HAP-1 (cell line): Measurements from ENCODE around the gene NEIL1.
A peak's percentile ranks its signal among the peaks of the same experiment; 100 is the strongest.
"Not testable (repeated sequence)": the region's sequence is repeated elsewhere in the genome, so short reads cannot be mapped to it uniquely, and the experiment has no call there.

Experiments
- DNase-seq, 2 experiments: peaks; one replicate each; pipeline ENCODE4 v3.0.0-alpha.2; 2016 to 2020; ENCODE audit warnings: low spot score in 2 of 2
- H3K27me3 ChIP-seq: fragments of 250-450 bp; sonication (Bioruptor Pico); 2 replicates; pipeline ENCODE4 v1.5.1; 2020; ENCODE audit warnings: low read depth, mild to moderate bottlenecking, moderate library complexity
- H3K36me3 ChIP-seq: fragments of 250-450 bp; sonication (Bioruptor Pico); replicated peaks from 2 replicates; pipeline ENCODE4 v1.5.1; 2020; ENCODE audit warnings: mild to moderate bottlenecking
- H3K4me1 ChIP-seq: fragments of 250-450 bp; sonication (Bioruptor Pico); 2 replicates; pipeline ENCODE4 v1.5.1; 2020; ENCODE audit warnings: mild to moderate bottlenecking
- H3K4me3 ChIP-seq: fragments of 250-450 bp; sonication (Bioruptor Pico); 2 replicates; pipeline ENCODE4 v1.5.1; 2020; ENCODE audit warnings: mild to moderate bottlenecking, moderate library complexity
- H3K9me3 ChIP-seq: fragments of 250-450 bp; sonication (Bioruptor Pico); 2 replicates; pipeline ENCODE4 v1.5.1; 2020; ENCODE audit warnings: mild to moderate bottlenecking, moderate library complexity
- in situ Hi-C: fragments of 300-500 bp; cut with MboI; formaldehyde crosslinking; loops from 3 replicates; pipeline ENCODE4 v1.14.3; 2020; ENCODE audit warnings: low sequenced_read_pairs, inconsistent platforms, mixed read lengths

Gene NEIL1

DNA sequence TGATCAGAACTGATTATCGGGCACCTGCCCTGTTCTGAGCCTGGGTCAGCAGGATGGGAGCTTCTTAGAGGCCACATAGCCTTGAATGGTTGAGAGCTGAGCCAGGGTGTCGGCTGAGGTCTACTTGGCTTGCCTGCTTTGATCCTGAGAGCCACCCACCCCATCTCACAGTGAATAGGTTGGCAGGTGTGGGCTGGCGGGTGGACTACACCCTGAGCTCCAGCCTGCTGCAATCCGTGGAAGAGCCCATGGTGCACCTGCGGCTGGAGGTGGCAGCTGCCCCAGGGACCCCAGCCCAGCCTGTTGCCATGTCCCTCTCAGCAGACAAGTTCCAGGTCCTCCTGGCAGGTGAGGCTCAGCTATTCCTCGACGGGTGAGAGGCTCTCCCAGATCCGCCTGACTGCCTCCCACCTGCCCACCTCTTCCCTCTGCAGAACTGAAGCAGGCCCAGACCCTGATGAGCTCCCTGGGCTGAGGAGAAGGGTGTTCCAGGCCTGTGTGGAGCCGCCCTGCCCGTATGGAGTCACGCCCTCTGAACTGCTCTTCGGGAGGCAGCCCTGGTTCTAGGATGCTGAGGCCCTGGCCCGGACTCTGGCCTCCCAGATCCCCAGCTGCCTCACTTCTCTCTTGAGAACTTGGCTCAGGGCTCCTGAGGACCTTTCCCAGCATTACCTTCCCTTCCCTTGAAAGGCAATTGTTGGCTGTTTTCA lies 7.2 kb upstream of the NEIL1 start:
- Histone ChIP-seq H3K4me3 (no peak overlapping the region), H3K36me3 (peaks cover 28% of the 10 kb centered on the region), H3K27me3 (no peaks in the 10 kb centered on the region), H3K9me3 (no peaks in the 10 kb centered on the region), H3K4me1 (peaks cover 13% of the 10 kb centered on the region)
- in situ Hi-C loops: no loop called here
- no peak for DNase-seq

- Histone ChIP-seq H3K4me1 (peaks cover 4% of the 10 kb centered on the region; the same call in 1 of the 2 replicates), H3K9me3 (no peaks in the 10 kb centered on the region), H3K4me3 (no peak overlapping the region), H3K36me3 (peaks cover 28% of the 10 kb centered on the region), H3K27me3 (no peaks in the 10 kb centered on the region)
- no peak for DNase-seq
- in situ Hi-C loops: no loop called here
Measured at GRCh38 chr15:75342221-75342620, 4.6 kb upstream of the NEIL1 start.

DNA sequence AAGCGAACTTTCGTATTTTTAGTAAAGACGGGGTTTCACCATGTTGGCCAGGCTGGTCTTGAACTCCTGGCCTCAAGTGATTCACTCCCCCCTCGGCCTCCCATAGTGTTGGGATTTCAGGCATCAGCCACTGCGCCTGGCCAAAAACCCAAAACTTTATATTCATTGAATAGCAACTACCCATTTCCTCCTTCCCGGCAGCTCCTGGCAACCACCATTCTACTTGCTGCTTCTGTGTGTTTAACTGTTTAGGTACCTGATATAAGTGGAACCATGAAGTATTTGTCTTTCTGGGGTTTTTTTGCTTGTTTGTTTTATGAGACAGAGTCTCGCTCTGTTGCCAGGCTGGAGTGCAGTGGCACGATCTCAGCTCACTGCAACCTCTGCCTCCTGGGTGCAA lies 2.9 kb upstream of the NEIL1 start:
- Histone ChIP-seq H3K36me3 (peaks cover 24% of the 10 kb centered on the region), H3K4me1 (peaks cover 11% of the 10 kb centered on the region)
- DNase-seq, H3K9me3 ChIP-seq, H3K4me3 ChIP-seq, in situ Hi-C loops, H3K27me3 ChIP-seq: not testable (repeated sequence)

DNA sequence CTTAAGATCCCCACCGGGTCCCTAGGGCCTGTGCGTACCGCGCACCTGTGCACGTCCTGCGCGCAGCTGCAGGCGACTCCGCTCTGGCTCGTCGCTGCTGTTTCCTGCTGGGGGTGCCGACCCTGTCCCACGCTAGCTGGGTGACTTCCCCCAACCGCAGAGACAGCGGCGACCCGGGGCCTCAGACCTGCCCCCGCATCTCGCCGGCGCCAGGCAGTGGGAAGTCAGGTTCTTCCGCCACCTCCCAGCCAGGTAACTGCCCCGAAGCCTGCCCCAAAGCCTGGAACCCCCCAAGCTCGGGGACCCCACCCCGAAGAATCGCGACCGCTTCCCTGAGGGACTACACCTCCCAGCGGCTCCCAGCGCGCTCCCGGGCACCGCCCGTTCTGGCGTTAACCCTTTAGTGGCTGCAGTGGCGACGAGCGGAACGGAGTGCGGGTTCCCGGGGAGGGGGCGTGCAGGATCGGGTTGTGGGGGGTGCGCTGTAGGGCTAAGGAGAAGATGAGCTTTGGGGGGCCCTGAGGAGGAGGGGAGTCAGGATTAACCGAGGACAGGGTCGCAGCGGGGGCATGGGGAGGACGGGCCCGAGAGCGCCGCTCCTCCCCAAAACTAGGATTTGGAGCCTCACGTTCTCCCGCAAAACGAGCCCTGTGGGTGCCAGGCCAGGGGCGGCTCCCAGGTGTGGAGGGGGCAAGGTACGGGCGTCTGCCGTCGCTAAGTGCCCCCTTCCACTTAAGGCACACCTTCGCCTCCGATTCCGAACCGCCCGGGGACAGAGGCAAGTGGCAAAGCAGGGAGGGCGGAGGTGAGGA lies 589 bp downstream of the NEIL1 start:
- Histone ChIP-seq H3K27me3 (no peaks in the 10 kb centered on the region), H3K36me3 (peaks cover 19% of the 10 kb centered on the region), H3K9me3 (no peaks in the 10 kb centered on the region), H3K4me3 (peak overlapping the region; percentile 73), H3K4me1 (peaks cover 11% of the 10 kb centered on the region)
- peak; percentile 68 to 89 for DNase-seq
- in situ Hi-C loops: no loop called here

DNA sequence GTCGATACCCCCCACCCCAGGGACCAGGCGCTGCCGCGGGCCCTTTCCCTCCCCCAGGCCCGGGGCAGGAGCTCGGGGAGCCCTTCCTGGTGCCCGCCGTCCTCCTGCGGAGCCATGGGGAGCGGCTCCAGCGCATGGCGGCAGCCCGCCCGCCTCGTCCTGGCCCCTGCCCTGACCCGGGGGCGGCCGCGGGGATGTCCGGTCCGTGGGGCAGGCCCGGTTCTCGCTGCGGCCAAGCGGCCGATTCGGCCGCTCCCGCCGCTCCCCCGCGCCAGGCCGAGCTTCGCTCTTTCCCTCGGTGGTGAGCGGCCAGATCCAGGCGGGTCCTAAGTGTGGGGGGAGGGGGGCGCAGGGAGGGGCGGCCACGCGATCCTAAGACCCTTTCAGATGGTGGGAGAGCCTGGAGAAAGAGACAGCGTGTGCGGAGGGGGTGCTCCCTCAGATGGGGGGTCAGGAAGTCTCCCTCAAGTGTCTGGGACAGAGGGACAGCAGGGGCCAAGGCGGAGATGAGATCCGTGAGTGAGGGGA lies 1.3 kb downstream of the NEIL1 start:
- Histone ChIP-seq H3K36me3 (peaks cover 19% of the 10 kb centered on the region), H3K27me3 (no peaks in the 10 kb centered on the region), H3K9me3 (no peaks in the 10 kb centered on the region), H3K4me3 (peak overlapping the region; percentile 73), H3K4me1 (peaks cover 11% of the 10 kb centered on the region)
- in situ Hi-C loops: no loop called here
- peak; percentile 35 to 72 for DNase-seq

GRCh38 chr15:75348562-75349350 lies 1.9 kb downstream of the NEIL1 start:
- peak overlapping the region; percentile 73 for H3K4me3 ChIP-seq
- H3K36me3 ChIP-seq: peaks cover 25% of the 10 kb centered on the region
- DNase-seq: no peak
- in situ Hi-C loops: no loop called here
- no peaks in the 10 kb centered on the region for H3K9me3 ChIP-seq
- H3K4me1 ChIP-seq: peaks cover 11% of the 10 kb centered on the region
- no peaks in the 10 kb centered on the region for H3K27me3 ChIP-seq

DNA sequence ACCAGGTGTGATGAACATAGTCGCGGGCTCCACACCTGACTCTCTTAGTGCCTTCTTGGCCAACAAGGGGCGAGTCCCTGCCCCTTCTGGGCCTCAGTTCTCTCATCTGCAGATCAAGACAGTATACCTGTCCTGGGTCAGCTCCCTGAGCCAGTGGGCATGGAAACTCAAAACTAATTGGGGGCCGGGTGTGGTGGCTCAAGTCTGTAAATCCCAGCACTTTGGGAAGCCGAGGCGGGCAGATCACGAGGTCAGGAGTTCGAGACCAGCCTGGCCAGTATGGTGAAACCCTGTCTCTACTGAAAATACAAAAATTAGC lies 2.5 kb downstream of the NEIL1 start:
- peak overlapping the region; percentile 73; the same call in 1 of the 2 replicates for H3K4me3 ChIP-seq
- in situ Hi-C loops, H3K27me3 ChIP-seq, H3K9me3 ChIP-seq, DNase-seq: not testable (repeated sequence)
- H3K4me1 ChIP-seq: peaks cover 11% of the 10 kb centered on the region
- H3K36me3 ChIP-seq: peaks cover 28% of the 10 kb centered on the region

GRCh38 chr15:75349851-75350588 lies 3.2 kb downstream of the NEIL1 start:
- DNase-seq: no peak
- no peaks in the 10 kb centered on the region for H3K27me3 ChIP-seq
- no peak overlapping the region for H3K4me3 ChIP-seq
- peaks cover 35% of the 10 kb centered on the region for H3K36me3 ChIP-seq
- H3K9me3 ChIP-seq: no peaks in the 10 kb centered on the region
- in situ Hi-C loops: no loop called here
- peaks cover 11% of the 10 kb centered on the region for H3K4me1 ChIP-seq

DNA sequence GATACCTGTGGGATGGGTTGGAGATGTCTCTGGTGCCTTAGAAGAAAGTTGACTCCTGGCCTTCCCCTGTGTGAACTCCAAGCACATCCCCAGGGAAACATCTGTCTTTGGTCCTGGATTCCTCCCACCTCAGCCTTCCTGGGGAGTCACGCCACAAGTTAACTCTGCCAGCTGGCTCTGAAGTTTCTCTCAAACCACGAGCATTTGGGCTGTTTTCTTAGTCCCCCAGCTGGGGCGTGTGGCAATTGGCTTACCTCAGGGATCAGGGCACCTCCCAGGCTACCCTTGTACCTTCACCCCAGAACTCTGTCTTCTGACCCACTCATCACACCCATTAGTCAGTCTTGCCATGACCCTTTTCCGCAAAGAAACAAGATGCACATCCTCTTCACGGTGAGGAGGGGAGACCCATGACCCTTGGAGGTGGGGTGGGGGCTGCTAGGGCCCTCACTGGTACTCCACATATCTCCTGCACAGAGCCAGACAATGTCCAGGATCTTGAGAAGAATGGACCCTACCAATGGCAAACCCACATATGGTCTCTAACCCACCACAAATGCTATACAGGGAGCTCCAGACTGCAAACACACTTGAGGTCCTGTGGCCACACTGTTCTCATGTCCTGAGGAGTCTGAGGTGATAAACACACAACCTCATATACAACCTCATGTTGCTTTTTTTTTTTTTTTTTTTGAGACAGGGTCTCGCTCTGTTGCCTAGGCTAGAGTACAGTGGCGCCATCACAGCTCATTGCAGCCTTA lies 3.9 kb downstream of the NEIL1 start:
- no peaks in the 10 kb centered on the region for H3K27me3 ChIP-seq
- peaks cover 11% of the 10 kb centered on the region for H3K4me1 ChIP-seq
- no peak for DNase-seq
- in situ Hi-C loops: no loop called here
- no peaks in the 10 kb centered on the region for H3K9me3 ChIP-seq
- no peak overlapping the region for H3K4me3 ChIP-seq
- peaks cover 41% of the 10 kb centered on the region for H3K36me3 ChIP-seq

- in situ Hi-C loops: no loop called here
Measured at GRCh38 chr15:75352186-75353080, 5.6 kb downstream of the NEIL1 start.

GRCh38 chr15:75353604-75354003 lies 6.8 kb downstream of the NEIL1 start:
- H3K4me3 ChIP-seq: no peak overlapping the region
- no peak for DNase-seq
- H3K27me3 ChIP-seq: no peaks in the 10 kb centered on the region
- in situ Hi-C loops: no loop called here
- H3K4me1 ChIP-seq: peaks cover 2% of the 10 kb centered on the region
- H3K9me3 ChIP-seq: no peaks in the 10 kb centered on the region
- peaks cover 63% of the 10 kb centered on the region for H3K36me3 ChIP-seq

More at GRCh38 chr15:75352186-75353080, 5.6 kb downstream of the NEIL1 start:
- peaks cover 53% of the 10 kb centered on the region for H3K36me3 ChIP-seq
- H3K4me1 ChIP-seq: peaks cover 7% of the 10 kb centered on the region
- DNase-seq: no peak
- H3K4me3 ChIP-seq: no peak overlapping the region
- no peaks in the 10 kb centered on the region for H3K9me3 ChIP-seq
- no peaks in the 10 kb centered on the region for H3K27me3 ChIP-seq

DNA sequence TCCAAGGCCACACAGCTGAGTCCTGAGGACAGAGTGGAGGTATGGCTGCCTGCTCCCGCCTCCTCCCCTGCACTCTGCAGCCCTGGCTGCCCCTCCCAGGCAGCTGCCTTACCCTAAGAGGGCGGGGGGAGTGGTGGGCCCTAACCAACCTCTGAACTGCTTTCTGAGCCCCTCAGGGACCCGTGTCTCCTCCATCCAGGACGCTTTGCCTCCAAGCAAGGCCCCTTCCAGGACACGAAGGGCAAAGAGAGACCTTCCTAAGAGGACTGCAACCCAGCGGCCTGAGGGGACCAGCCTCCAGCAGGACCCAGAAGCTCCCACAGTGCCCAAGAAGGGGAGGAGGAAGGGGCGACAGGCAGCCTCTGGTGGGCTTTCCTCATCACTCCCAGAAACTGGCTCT lies 7.6 kb downstream of the NEIL1 start:
- no peak for DNase-seq
- in situ Hi-C loops: no loop called here
- H3K27me3 ChIP-seq: no peaks in the 10 kb centered on the region
- peaks cover 63% of the 10 kb centered on the region for H3K36me3 ChIP-seq
- H3K9me3 ChIP-seq: no peaks in the 10 kb centered on the region
- no peaks in the 10 kb centered on the region for H3K4me1 ChIP-seq
- no peak overlapping the region for H3K4me3 ChIP-seq
